Liver (tissue), 9 donors: Measurements from ENCODE around the gene UBXN7. TPM values are rescaled to one million over a fixed set of nuclear protein-coding genes. Genes with fewer than 3 reads are reported as not detected.

ENCODE experiments used
- DNase-seq: peaks from one replicate; pipeline ENCODE4 v3.0.0-alpha.2; 2017; ENCODE audit warnings: low spot score
- H3K27ac ChIP-seq, 2 donors: one replicate each; pipeline ENCODE4 v1.7.0; 2013; ENCODE audit warnings: inconsistent platforms in 2 of 2, low read length in 2 of 2, control low read depth in 1 of 2, low read depth in 1 of 2, mild to moderate bottlenecking in 1 of 2
- H3K27me3 ChIP-seq, 4 donors: one replicate each; pipeline versions ENCODE4 v1.6.1 to v1.7.0; 2013; ENCODE audit warnings: low read length in 3 of 4, inconsistent platforms in 1 of 4, mild to moderate bottlenecking in 1 of 4, moderate library complexity in 1 of 4; ENCODE audit not compliant: control insufficient read depth in 4 of 4, insufficient read depth in 4 of 4
- H3K36me3 ChIP-seq, 4 donors: one replicate each; pipeline versions ENCODE4 v1.6.1 to v1.7.0; 2013; ENCODE audit warnings: low read length in 3 of 4, mild to moderate bottlenecking in 3 of 4, low read depth in 1 of 4, moderate library complexity in 1 of 4; ENCODE audit not compliant: control insufficient read depth in 4 of 4, insufficient read depth in 3 of 4
- H3K4me1 ChIP-seq, 4 donors: one replicate each; pipeline versions ENCODE4 v1.6.1 to v1.7.0; 2013; ENCODE audit warnings: low read length in 3 of 4, mild to moderate bottlenecking in 3 of 4, moderate library complexity in 1 of 4; ENCODE audit not compliant: control insufficient read depth in 4 of 4, insufficient read depth in 4 of 4
- H3K4me3 ChIP-seq, 3 donors: one replicate each; pipeline versions ENCODE4 v1.6.1 to v1.7.0; 2013; ENCODE audit warnings: low read length in 3 of 3, control low read depth in 1 of 3, low read depth in 1 of 3, mild to moderate bottlenecking in 1 of 3
- H3K9ac ChIP-seq, 2 donors: one replicate each; pipeline ENCODE4 v1.7.0; 2013; ENCODE audit warnings: low read length in 2 of 2, mild to moderate bottlenecking in 2 of 2, moderate library complexity in 2 of 2, control low read depth in 1 of 2, low read depth in 1 of 2
- H3K9me3 ChIP-seq, 4 donors: one replicate each; pipeline versions ENCODE4 v1.6.1 to v1.7.0; 2013; ENCODE audit warnings: low read length in 3 of 4; ENCODE audit not compliant: control insufficient read depth in 4 of 4
- EGR1 ChIP-seq, 2 donors: IDR thresholded peaks; 2 replicates each; pipeline ENCODE4 v1.6.1; 2016 to 2018; ENCODE audit warnings: antibody characterized with exemption in 2 of 2, low read depth in 2 of 2
- FOXA1 ChIP-seq: IDR thresholded peaks from 2 replicates; pipeline ENCODE4 v1.6.1; 2016; ENCODE audit warnings: antibody characterized with exemption
- FOXA2 ChIP-seq: IDR thresholded peaks from 2 replicates; pipeline ENCODE4 v1.6.1; 2016; ENCODE audit warnings: antibody characterized with exemption
- GABPA ChIP-seq, 2 donors: IDR thresholded peaks in 1 of 2; conservative IDR thresholded peaks in 1 of 2; 2 replicates each; pipeline ENCODE4 v1.6.1; 2016; ENCODE audit warnings: antibody characterized with exemption in 2 of 2, mild to moderate bottlenecking in 1 of 2, moderate library complexity in 1 of 2
- HNF4A ChIP-seq, 2 donors: conservative IDR thresholded peaks; 2 replicates each; pipeline ENCODE4 v1.6.1; 2016; ENCODE audit warnings: antibody characterized with exemption in 2 of 2, mild to moderate bottlenecking in 2 of 2
- HNF4G ChIP-seq: IDR thresholded peaks from 2 replicates; pipeline ENCODE4 v1.6.1; 2016; ENCODE audit warnings: antibody characterized with exemption
- JUND ChIP-seq, 2 donors: IDR thresholded peaks; 2 replicates each; pipeline ENCODE4 v1.6.1; 2016; ENCODE audit warnings: antibody characterized with exemption in 2 of 2
- MAX ChIP-seq: IDR thresholded peaks from 2 replicates; pipeline ENCODE4 v1.6.1; 2016; ENCODE audit warnings: antibody characterized with exemption
- NR2F2 ChIP-seq: IDR thresholded peaks from 2 replicates; pipeline ENCODE4 v1.6.1; 2016; ENCODE audit warnings: antibody characterized with exemption
- RAD21 ChIP-seq, 2 donors: IDR thresholded peaks; 2 replicates each; pipeline ENCODE4 v1.6.1; 2016; ENCODE audit warnings: antibody characterized with exemption in 2 of 2, mild to moderate bottlenecking in 2 of 2
- REST ChIP-seq: IDR thresholded peaks from 2 replicates; pipeline ENCODE4 v1.6.1; 2016; ENCODE audit warnings: antibody characterized with exemption, mild to moderate bottlenecking
- RXRA ChIP-seq, 2 donors: IDR thresholded peaks; 2 replicates each; pipeline ENCODE4 v1.6.1; 2017 to 2018; ENCODE audit warnings: antibody characterized with exemption in 2 of 2, mild to moderate bottlenecking in 1 of 2
- SP1 ChIP-seq: IDR thresholded peaks from 2 replicates; pipeline ENCODE4 v1.6.1; 2018; ENCODE audit warnings: antibody characterized with exemption, mild to moderate bottlenecking
- TAF1 ChIP-seq: conservative IDR thresholded peaks from 2 replicates; pipeline ENCODE4 v1.6.1; 2016; ENCODE audit warnings: antibody characterized with exemption, mild to moderate bottlenecking
- YY1 ChIP-seq: IDR thresholded peaks from 2 replicates; pipeline ENCODE4 v1.6.1; 2016; ENCODE audit warnings: antibody characterized with exemption, mild to moderate bottlenecking
- ZBTB33 ChIP-seq: IDR thresholded peaks from 2 replicates; pipeline ENCODE4 v1.6.1; 2016; ENCODE audit warnings: antibody characterized with exemption
- WGBS: extraction: QIAGEN DNeasy Blood & Tissue Kit; methylation state at CpG from one replicate; pipeline ENCODE4 v1.1.7; 2013; 5-methylcytosine and 5-hydroxymethylcytosine counted together
- polyA plus RNA-seq, 2 donors: library from polyadenylated mRNA; stranded (reverse) in 1 of 2; unstranded in 1 of 2; fragments of 200-250 nt in 1 of 2; fragments of >200 nt in 1 of 2; fragmentation: Nextera tagmentation in 1 of 2; extraction: Ambion mirVana in 1 of 2; gene quantifications; one replicate each; pipeline versions ENCODE4 v1.2.1 to v1.2.3, GENCODE V29; 2013 to 2015
- total RNA-seq, 2 donors: library from RNA; depleted of rRNA; stranded (reverse); fragments of >200 nt; gene quantifications; one replicate each; pipeline ENCODE4 v1.2.3, GENCODE V29; 2014
- TF ChIP-seq, protein P1 (sequence below): fragments of 150-350 bp; IDR thresholded peaks from 2 replicates; pipeline ENCODE4 v1.5.1; 2017; ENCODE audit warnings: improper control_type of control experiment, low read depth, low read length; ENCODE audit not compliant: missing input control
- TF ChIP-seq, protein P2 (sequence below): IDR thresholded peaks from 2 replicates; pipeline ENCODE4 v1.6.1; 2016; ENCODE audit warnings: antibody characterized with exemption
- donor health status: healthy.
- donor health status: healthy.
- donor health status: healthy.
- donor health status: healthy.
- donor health status: healthy.

Gene UBXN7
- total and polyA plus RNA-seq, 4 donors: 2.9 to 15.5 (median 7.7) TPM

- Histone ChIP-seq H3K27me3 (no peaks in the 10 kb centered on the region), H3K4me1 (no peaks in the 10 kb centered on the region), H3K4me3 (no peak overlapping the region), H3K36me3 (peaks cover 13 to 36% (median 29%) of the 10 kb centered on the region in 4 donors), H3K9ac (no peak overlapping the region), H3K9me3 (no peaks in the 10 kb centered on the region), H3K27ac (no peak overlapping the region)
- TF ChIP-seq, protein P1, sequence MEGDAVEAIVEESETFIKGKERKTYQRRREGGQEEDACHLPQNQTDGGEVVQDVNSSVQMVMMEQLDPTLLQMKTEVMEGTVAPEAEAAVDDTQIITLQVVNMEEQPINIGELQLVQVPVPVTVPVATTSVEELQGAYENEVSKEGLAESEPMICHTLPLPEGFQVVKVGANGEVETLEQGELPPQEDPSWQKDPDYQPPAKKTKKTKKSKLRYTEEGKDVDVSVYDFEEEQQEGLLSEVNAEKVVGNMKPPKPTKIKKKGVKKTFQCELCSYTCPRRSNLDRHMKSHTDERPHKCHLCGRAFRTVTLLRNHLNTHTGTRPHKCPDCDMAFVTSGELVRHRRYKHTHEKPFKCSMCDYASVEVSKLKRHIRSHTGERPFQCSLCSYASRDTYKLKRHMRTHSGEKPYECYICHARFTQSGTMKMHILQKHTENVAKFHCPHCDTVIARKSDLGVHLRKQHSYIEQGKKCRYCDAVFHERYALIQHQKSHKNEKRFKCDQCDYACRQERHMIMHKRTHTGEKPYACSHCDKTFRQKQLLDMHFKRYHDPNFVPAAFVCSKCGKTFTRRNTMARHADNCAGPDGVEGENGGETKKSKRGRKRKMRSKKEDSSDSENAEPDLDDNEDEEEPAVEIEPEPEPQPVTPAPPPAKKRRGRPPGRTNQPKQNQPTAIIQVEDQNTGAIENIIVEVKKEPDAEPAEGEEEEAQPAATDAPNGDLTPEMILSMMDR: no peak
- TF ChIP-seq REST (no peak), HNF4A (conservative IDR thresholded peaks at IDR 0.05) (no peak), EGR1 (IDR thresholded peaks at IDR 0.05; ENCODE audit: low read depth in 2 of 2) (no peak), RAD21 (IDR thresholded peaks at IDR 0.05) (no peak), TAF1 (no peak), YY1 (no peak), SP1 (no peak), FOXA2 (no peak), RXRA (IDR thresholded peaks at IDR 0.05) (no peak), GABPA (IDR thresholded peaks at IDR 0.05 in 1 of 2, conservative IDR thresholded peaks at IDR 0.05 in 1 of 2) (no peak), FOXA1 (no peak), NR2F2 (no peak), HNF4G (no peak)
- WGBS: 96% methylated on average over 8 of the region's 8 CpGs
- no peak for DNase-seq
Observed at GRCh38 chr3:196472286-196472685, 40.1 kb upstream of the UBXN7 start.

- H3K27ac ChIP-seq: no peak overlapping the region
- H3K9ac ChIP-seq: no peak overlapping the region
- H3K4me3 ChIP-seq: no peak overlapping the region
- no peaks in the 10 kb centered on the region for H3K4me1 ChIP-seq
- H3K27me3 ChIP-seq: no peaks in the 10 kb centered on the region
- no peaks in the 10 kb centered on the region for H3K9me3 ChIP-seq
- WGBS: 89% methylated on average over 2 of the region's 2 CpGs
- no peak for DNase-seq
- peaks cover 13 to 33% (median 28%) of the 10 kb centered on the region in 4 donors for H3K36me3 ChIP-seq
- TF ChIP-seq REST (no peak), MAX (no peak), EGR1 (IDR thresholded peaks at IDR 0.05; ENCODE audit: low read depth in 2 of 2) (no peak), GABPA (IDR thresholded peaks at IDR 0.05 in 1 of 2, conservative IDR thresholded peaks at IDR 0.05 in 1 of 2) (no peak), SP1 (no peak), ZBTB33 (no peak), RAD21 (IDR thresholded peaks at IDR 0.05) (no peak), HNF4A (conservative IDR thresholded peaks at IDR 0.05) (no peak), YY1 (no peak), FOXA2 (no peak), JUND (IDR thresholded peaks at IDR 0.05) (no peak), TAF1 (no peak), RXRA (IDR thresholded peaks at IDR 0.05) (no peak), HNF4G (no peak), FOXA1 (no peak)
- TF ChIP-seq, protein P2, sequence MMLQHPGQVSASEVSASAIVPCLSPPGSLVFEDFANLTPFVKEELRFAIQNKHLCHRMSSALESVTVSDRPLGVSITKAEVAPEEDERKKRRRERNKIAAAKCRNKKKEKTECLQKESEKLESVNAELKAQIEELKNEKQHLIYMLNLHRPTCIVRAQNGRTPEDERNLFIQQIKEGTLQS: no peak
- TF ChIP-seq, protein P1: no peak
Observed at GRCh38 chr3:196471551-196471950, 39.3 kb upstream of the UBXN7 start.
